ENCODE data around the gene PPHLN1.

Gene PPHLN1

GRCh38 chr12:42474391-42474790, 148.4 kb downstream of the PPHLN1 start:
- in situ Hi-C loops (cut with MboI; ENCODE audit: low sequenced_read_pairs) = no loop called here

DNA sequence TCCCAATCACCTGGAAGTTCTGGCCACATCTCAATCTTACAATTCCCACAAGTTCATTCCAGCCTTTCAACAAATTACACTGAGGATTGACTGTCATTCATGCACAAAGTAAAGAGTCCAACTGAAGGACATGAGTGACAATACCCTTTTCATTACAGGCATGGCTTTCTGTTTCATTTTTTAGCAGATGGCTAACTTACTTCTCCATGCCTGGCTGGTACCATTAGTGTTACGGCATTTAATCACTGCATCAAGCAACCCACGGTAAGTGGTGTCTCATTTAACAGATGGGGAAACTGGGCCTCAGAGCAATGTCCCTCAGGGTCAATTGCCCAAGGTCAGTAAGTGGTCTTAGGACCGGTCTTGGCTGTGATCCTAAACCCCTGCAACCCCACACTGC, 149.1 kb downstream of the PPHLN1 start:
- in situ Hi-C loops (cut with MboI; ENCODE audit: low sequenced_read_pairs) = no loop called here

- in situ Hi-C loops (cut with MboI; ENCODE audit: low sequenced_read_pairs) = no loop called here
Measured at GRCh38 chr12:42477941-42478340, 152.0 kb downstream of the PPHLN1 start.

DNA sequence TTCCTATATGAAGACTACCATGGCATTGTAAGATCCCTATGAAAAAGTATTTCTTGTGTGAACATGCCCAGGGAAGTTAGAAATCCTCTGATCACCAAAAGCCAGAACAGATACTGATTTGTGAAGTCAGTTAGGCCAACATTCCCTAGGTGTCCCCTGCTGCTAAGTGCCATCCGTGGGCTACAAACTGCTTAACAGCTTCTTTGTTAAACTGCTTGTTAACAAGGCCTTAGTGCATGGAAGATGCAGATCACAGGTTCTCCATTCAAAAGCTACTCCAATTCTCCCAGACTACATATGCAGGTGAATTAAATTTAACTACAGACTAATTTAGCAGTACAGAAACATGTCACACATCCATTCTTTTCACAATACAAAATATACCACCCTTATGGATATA, 155.4 kb downstream of the PPHLN1 start:
- in situ Hi-C loops (cut with MboI; ENCODE audit: low sequenced_read_pairs) = no loop called here

- in situ Hi-C loops (cut with MboI; ENCODE audit: low sequenced_read_pairs) = no loop called here
Measured at GRCh38 chr12:42482041-42482747, 156.2 kb downstream of the PPHLN1 start.

GRCh38 chr12:42482748-42483520, 157.0 kb downstream of the PPHLN1 start:
- in situ Hi-C loops (cut with MboI; ENCODE audit: low sequenced_read_pairs) = no loop called here

DNA sequence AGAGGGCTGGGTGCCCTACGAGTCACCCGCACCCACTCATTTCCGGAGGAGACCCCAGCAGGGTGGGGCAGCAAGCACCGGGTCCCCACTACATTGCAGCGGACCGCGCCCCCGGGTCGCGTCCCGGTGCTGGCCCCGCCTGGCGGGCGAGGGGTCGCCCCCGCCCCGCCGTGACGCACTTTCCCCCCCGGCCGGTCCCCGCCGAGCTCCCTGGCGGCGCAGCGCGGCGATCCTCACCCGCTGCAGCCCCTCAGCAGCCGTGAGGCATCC, 157.5 kb downstream of the PPHLN1 start:
- in situ Hi-C loops (cut with MboI; ENCODE audit: low sequenced_read_pairs) = no loop called here

GRCh38 chr12:42484996-42485395, 159.0 kb downstream of the PPHLN1 start:
- in situ Hi-C loops (cut with MboI; ENCODE audit: low sequenced_read_pairs) = no loop called here

GRCh38 chr12:42485823-42486222, 159.9 kb downstream of the PPHLN1 start:
- in situ Hi-C loops (cut with MboI; ENCODE audit: low sequenced_read_pairs) = no loop called here

GRCh38 chr12:42486407-42486806, 160.4 kb downstream of the PPHLN1 start:
- in situ Hi-C loops (cut with MboI; ENCODE audit: low sequenced_read_pairs) = no loop called here

GRCh38 chr12:42490261-42490842, 164.4 kb downstream of the PPHLN1 start:
- in situ Hi-C loops (cut with MboI; ENCODE audit: low sequenced_read_pairs) = no loop called here

Measured in HL-60/S4 treated with phorbol 12-myristate 13-acetate at 8.2 ng/mL for 4 days and 3 days (cell line).